ENCODE data around the gene SLC13A2.

DNA sequence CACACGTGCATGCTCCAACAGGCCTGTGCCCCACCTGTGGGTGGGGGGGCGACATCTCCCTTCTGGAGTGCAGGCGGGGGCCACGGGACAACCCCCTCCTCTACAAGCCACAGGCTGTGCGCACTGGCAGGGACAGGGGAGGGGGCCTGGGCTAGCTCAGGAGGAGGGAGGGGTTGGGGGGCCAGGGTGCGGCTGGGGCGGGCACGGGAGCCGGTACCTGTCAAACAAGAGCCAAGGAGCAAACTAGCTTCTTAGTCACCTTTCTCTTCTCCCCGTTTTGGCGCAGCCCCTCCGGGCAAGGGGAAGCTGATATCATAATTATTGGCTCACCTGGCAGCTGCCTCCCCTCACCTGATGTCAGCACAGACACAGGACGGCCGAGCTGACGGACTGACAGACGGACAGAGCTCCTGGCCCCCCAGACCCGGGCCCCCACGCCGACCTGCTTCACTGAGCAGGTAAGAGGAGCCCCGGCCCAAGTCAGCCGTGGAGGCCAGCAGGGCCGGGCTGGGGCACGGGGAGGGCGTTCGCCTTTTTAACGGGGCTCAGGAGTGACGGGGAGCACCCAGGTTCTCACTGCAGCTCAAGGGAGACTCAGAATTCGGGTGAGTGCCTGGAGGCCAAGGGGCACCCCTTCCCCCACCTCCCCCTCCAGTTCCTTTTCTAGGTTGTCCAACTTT, 32.7 kb downstream of the SLC13A2 start, which contains the start of gene FOXN1:
- TF ChIP-seq, protein P1, sequence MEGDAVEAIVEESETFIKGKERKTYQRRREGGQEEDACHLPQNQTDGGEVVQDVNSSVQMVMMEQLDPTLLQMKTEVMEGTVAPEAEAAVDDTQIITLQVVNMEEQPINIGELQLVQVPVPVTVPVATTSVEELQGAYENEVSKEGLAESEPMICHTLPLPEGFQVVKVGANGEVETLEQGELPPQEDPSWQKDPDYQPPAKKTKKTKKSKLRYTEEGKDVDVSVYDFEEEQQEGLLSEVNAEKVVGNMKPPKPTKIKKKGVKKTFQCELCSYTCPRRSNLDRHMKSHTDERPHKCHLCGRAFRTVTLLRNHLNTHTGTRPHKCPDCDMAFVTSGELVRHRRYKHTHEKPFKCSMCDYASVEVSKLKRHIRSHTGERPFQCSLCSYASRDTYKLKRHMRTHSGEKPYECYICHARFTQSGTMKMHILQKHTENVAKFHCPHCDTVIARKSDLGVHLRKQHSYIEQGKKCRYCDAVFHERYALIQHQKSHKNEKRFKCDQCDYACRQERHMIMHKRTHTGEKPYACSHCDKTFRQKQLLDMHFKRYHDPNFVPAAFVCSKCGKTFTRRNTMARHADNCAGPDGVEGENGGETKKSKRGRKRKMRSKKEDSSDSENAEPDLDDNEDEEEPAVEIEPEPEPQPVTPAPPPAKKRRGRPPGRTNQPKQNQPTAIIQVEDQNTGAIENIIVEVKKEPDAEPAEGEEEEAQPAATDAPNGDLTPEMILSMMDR (IDR thresholded peaks at IDR 0.05), result no peak
- TF ChIP-seq POLR2A (IDR thresholded peaks at IDR 0.05), result no peak

Data from adrenal gland (tissue), 5 donors.